HepG2 (cell line): ENCODE measurements around the gene ERC1. TPM values are rescaled to one million over a fixed set of nuclear protein-coding genes. Genes with fewer than 3 reads are reported as not detected.
A peak's percentile ranks its signal among the peaks of the same experiment; 100 is the strongest.

Experiments
- BCL6 ChIP-seq: IDR thresholded peaks from 2 replicates; pipeline ENCODE4 v1.6.1; 2016; ENCODE audit warnings: missing genetic modification reagents, missing compliant biosample characterization
- GATAD2A ChIP-seq: IDR thresholded peaks from 2 replicates; pipeline ENCODE4 v1.6.1; 2016
- HMG20A ChIP-seq: IDR thresholded peaks from 2 replicates; pipeline ENCODE4 v1.6.1; 2016; ENCODE audit warnings: borderline replicate concordance
- KLF16 ChIP-seq, 2 experiments: sonication (generic) in 1 of 2; formaldehyde crosslinking in 1 of 2; IDR thresholded peaks; 2 replicates each; pipeline versions ENCODE4 v1.6.1 to v1.8.0; 2016 to 2023; ENCODE audit warnings: missing genetic modification reagents in 2 of 2, missing compliant biosample characterization in 1 of 2
- NBN ChIP-seq: fragments of 450-650 bp; conservative IDR thresholded peaks from 2 replicates; pipeline ENCODE4 v1.6.1; 2017
- NCOA5 ChIP-seq: sonication (generic); formaldehyde crosslinking; IDR thresholded peaks from 2 replicates; pipeline ENCODE4 v1.4.0; 2020; ENCODE audit warnings: missing genetic modification reagents
- RORA ChIP-seq: sonication (generic); formaldehyde crosslinking; IDR thresholded peaks from 2 replicates; pipeline ENCODE4 v1.5.0; 2020; ENCODE audit warnings: mild to moderate bottlenecking, missing genetic modification reagents, moderate library complexity
- XRCC5 ChIP-seq: fragments of 200-400 bp; formaldehyde crosslinking; optimal IDR thresholded peaks from 2 replicates; pipeline ENCODE3; 2017; ENCODE audit warnings: mild to moderate bottlenecking, low read length
- ZNF772 ChIP-seq: sonication (generic); formaldehyde crosslinking; IDR thresholded peaks from 2 replicates; pipeline ENCODE4 v1.5.0; 2020; ENCODE audit warnings: mild to moderate bottlenecking, missing genetic modification reagents
- polyA plus RNA-seq, 8 experiments: library from polyadenylated mRNA; depleted of rRNA in 3 of 8; stranded (reverse) in 7 of 8; unstranded in 1 of 8; fragments of >200 nt; fragmentation: Illumina TruSeq in 4 of 8; extraction: Trizol in 4 of 8; gene quantifications; 2 replicates each; pipeline versions ENCODE4 v1.2.1 to v1.2.3, GENCODE V29; 2011 to 2016; ENCODE audit warnings: low read depth in 4 of 8, missing spikeins in 1 of 8, mixed read lengths in 1 of 8; ENCODE audit not compliant: insufficient read depth in 1 of 8
- total RNA-seq, 5 experiments: library from RNA; depleted of rRNA; stranded (reverse); fragments of >200 nt; fragmentation: Illumina TruSeq; extraction: Trizol; gene quantifications; 2 replicates each; pipeline ENCODE4 v1.2.3, GENCODE V29; 2016; ENCODE audit warnings: low read depth in 1 of 5
- TF ChIP-seq, protein P1 (sequence below): sonication (generic); formaldehyde crosslinking; conservative IDR thresholded peaks from 2 replicates; pipeline ENCODE4 v1.4.0; 2020; ENCODE audit warnings: mild to moderate bottlenecking, missing genetic modification reagents, moderate library complexity
- TF ChIP-seq, protein P2 (sequence below): sonication (generic); formaldehyde crosslinking; IDR thresholded peaks from 2 replicates; pipeline ENCODE4 v1.4.0; 2020; ENCODE audit warnings: missing genetic modification reagents, borderline replicate concordance

Gene ERC1
- total and polyA plus RNA-seq, 2 of the 13 experiments (the other 11 are each of a cell fraction or from before 2014, with no cell fraction given): 6.1 to 12.4 TPM

DNA sequence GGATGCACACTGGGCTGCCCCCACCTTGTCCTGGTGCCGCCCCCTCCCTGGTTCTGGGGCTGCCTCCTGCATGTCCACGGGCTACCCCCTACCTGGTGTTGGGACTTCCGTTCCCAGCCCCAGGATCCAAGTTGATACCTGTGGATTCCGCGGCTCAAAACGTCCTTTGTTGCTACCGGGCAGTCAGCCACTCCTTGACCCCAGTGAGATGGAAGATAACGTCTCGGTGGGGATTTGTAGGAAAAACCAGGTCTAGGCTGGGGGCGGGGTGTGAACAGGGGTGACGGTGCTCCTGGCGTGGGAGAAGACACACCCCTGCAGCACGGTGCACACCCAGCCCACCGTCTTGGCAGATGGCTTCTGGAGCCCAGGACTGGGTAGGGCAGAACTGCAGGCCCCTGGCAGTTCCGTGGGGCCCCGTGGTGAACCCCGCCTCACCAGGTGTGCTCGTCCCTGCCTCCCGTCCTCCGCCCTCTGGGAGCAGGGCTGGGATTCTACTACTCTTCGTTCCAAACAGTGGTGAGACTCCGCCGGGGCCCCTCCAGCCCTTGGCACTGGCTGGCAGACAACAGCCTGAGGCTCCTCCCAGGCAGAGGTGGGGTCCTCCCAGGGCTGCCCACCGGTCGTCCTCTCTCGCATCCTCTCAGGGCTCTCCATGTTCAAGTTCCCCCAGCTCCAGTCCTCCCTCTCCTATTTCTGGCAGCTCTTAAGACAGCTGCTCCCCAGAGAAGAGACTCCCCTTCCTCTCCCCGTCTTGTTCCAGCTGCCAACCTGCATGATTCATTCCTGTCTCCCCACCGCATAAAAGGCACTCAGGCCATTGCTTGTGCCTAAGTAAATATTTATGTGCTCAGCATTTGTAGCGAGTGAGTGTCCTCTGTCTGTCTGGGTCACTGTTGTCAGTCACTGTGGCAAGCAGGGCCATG is 527.8 kb downstream of the ERC1 start (continued):
- TF ChIP-seq, protein P1, sequence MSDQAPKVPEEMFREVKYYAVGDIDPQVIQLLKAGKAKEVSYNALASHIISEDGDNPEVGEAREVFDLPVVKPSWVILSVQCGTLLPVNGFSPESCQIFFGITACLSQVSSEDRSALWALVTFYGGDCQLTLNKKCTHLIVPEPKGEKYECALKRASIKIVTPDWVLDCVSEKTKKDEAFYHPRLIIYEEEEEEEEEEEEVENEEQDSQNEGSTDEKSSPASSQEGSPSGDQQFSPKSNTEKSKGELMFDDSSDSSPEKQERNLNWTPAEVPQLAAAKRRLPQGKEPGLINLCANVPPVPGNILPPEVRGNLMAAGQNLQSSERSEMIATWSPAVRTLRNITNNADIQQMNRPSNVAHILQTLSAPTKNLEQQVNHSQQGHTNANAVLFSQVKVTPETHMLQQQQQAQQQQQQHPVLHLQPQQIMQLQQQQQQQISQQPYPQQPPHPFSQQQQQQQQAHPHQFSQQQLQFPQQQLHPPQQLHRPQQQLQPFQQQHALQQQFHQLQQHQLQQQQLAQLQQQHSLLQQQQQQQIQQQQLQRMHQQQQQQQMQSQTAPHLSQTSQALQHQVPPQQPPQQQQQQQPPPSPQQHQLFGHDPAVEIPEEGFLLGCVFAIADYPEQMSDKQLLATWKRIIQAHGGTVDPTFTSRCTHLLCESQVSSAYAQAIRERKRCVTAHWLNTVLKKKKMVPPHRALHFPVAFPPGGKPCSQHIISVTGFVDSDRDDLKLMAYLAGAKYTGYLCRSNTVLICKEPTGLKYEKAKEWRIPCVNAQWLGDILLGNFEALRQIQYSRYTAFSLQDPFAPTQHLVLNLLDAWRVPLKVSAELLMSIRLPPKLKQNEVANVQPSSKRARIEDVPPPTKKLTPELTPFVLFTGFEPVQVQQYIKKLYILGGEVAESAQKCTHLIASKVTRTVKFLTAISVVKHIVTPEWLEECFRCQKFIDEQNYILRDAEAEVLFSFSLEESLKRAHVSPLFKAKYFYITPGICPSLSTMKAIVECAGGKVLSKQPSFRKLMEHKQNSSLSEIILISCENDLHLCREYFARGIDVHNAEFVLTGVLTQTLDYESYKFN (CRISPR knock-in tag): no peak
- TF ChIP-seq NBN: no peak
- TF ChIP-seq NCOA5: no peak
- TF ChIP-seq, protein P2, sequence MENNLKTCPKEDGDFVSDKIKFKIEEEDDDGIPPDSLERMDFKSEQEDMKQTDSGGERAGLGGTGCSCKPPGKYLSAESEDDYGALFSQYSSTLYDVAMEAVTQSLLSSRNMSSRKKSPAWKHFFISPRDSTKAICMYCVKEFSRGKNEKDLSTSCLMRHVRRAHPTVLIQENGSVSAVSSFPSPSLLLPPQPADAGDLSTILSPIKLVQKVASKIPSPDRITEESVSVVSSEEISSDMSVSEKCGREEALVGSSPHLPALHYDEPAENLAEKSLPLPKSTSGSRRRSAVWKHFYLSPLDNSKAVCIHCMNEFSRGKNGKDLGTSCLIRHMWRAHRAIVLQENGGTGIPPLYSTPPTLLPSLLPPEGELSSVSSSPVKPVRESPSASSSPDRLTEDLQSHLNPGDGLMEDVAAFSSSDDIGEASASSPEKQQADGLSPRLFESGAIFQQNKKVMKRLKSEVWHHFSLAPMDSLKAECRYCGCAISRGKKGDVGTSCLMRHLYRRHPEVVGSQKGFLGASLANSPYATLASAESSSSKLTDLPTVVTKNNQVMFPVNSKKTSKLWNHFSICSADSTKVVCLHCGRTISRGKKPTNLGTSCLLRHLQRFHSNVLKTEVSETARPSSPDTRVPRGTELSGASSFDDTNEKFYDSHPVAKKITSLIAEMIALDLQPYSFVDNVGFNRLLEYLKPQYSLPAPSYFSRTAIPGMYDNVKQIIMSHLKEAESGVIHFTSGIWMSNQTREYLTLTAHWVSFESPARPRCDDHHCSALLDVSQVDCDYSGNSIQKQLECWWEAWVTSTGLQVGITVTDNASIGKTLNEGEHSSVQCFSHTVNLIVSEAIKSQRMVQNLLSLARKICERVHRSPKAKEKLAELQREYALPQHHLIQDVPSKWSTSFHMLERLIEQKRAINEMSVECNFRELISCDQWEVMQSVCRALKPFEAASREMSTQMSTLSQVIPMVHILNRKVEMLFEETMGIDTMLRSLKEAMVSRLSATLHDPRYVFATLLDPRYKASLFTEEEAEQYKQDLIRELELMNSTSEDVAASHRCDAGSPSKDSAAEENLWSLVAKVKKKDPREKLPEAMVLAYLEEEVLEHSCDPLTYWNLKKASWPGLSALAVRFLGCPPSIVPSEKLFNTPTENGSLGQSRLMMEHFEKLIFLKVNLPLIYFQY (CRISPR knock-in tag): no peak
- no peak for TF ChIP-seq ZNF772
- peak; percentile 34; the same call in 1 of the 2 replicates for TF ChIP-seq BCL6 (CRISPR knock-in tag)
- no peak for TF ChIP-seq RORA (CRISPR knock-in tag)
- TF ChIP-seq HMG20A (CRISPR knock-in tag): peak; percentile 50; the same call in 1 of the 2 replicates
- peak; percentile 11 for TF ChIP-seq XRCC5
- peak; percentile 71 for TF ChIP-seq GATAD2A (CRISPR knock-in tag)
- no peak for TF ChIP-seq KLF16 (CRISPR knock-in tag; IDR thresholded peaks at IDR 0.05)
- TF ChIP-seq, all 625 proteins: peak for 33
